ENCODE data around the gene TMPRSS4. TPM values are rescaled to one million over a fixed set of nuclear protein-coding genes. Genes with fewer than 3 reads are reported as not detected.
A peak's percentile ranks its signal among the peaks of the same experiment; 100 is the strongest.

The TMPRSS4 gene
- total RNA-seq, 6 experiments from 2014 or later, result 0.35 to 0.51 TPM; not detected in 4

DNA sequence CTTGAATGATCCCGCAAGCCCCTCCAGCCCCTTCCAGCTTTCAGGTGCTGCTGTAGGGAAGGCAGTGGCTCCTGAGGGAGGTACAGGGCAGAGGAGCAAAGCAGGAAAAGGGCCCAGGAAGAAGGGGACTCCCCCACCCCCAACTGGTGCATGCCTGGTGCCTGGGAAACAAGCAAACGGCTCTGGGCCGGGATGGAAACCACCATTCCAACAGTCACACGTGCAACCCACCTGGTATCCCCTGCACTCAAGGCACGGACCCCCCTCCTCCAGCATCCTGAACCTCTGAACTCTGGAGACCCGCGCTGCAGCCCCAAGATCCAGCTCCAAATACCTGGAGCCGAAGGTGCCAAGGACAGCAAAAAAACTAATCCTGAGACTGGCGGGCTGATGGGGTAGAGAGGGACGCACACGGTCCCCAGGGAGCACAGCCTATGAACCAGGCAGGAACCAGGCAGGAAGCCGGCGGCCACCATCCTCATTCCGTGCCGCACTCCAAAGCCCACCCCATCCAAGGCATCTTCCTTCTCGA, 75.2 kb downstream of the TMPRSS4 start:
- Histone ChIP-seq H3K4me3 (no peak overlapping the region), H3K27me3 (peaks cover 0 to 20% of the 10 kb centered on the region in 2 donors), H3K9me3 (no peaks in the 10 kb centered on the region), H3K4me1 (peaks cover 0 to 9% (median 0%) of the 10 kb centered on the region in 4 donors), H3K27ac (no peak overlapping the region), H3K36me3 (no peaks in the 10 kb centered on the region)
- intact Hi-C loops (cut with DNase I), result no loop called here
- 36% methylated on average over 10 of the region's 16 CpGs for WGBS (ENCODE audit: insufficient coverage, low coverage, low lambda C conversion rate, missing lambda C conversion rate)
- DNase-seq (no peak), ATAC-seq (no peak)
- TF ChIP-seq POLR2A (IDR thresholded peaks at IDR 0.05), result no peak
- TF ChIP-seq, protein P1, sequence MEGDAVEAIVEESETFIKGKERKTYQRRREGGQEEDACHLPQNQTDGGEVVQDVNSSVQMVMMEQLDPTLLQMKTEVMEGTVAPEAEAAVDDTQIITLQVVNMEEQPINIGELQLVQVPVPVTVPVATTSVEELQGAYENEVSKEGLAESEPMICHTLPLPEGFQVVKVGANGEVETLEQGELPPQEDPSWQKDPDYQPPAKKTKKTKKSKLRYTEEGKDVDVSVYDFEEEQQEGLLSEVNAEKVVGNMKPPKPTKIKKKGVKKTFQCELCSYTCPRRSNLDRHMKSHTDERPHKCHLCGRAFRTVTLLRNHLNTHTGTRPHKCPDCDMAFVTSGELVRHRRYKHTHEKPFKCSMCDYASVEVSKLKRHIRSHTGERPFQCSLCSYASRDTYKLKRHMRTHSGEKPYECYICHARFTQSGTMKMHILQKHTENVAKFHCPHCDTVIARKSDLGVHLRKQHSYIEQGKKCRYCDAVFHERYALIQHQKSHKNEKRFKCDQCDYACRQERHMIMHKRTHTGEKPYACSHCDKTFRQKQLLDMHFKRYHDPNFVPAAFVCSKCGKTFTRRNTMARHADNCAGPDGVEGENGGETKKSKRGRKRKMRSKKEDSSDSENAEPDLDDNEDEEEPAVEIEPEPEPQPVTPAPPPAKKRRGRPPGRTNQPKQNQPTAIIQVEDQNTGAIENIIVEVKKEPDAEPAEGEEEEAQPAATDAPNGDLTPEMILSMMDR (IDR thresholded peaks at IDR 0.05), result no peak

DNA sequence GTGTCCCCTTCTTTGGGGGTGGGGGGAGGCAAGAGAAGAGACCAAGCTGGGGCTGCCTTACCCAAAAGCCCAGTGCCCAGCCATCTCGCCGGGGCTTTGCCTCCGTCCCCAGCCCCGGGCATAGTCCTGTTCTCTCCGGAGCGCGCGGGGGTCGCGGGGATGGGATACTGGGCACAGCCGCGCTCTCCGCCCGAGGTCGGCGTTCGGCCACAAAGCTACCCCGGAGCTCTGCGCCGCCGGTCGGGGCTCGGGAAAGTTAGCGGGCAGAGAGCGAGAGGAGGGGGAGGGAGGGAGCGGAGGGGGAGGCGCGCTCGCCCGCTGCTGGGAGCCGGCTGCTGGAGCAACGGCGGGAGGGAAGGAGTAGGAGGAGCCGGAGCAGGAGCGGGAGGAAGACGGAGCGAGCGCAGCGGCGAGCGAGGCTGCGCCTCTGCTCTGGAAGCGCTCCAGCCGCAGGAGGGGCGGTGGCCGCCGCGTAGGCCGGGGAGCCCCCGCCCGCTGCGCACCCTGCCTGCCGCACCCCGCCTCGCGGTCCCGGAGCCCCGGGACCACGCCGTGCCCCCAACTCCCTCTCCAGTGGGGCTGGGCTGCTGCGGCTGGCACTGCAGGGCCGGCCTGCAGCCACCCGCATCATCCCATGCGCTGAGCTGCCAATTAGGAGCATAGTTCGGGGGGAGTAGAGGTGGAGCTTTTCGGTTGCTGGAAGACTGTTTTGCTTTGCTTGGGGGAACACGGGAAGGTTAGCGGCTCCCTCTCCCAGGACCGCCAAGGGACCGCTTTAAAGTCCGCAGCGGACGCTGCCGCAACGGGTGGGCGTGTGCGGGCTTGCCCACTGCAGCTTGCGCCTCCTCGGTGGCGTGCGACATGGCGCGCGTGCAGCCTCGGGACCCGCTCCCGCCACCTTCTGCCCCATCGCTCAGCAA, 75.9 kb downstream of the TMPRSS4 start, which contains the start of gene SCN4B:
Gene SCN4B (minus strand): TSS at position 272 of the 920 bp plus-strand sequence. CDS start 150 bp downstream, at position 122.
- Histone ChIP-seq H3K27me3 (peaks cover 0 to 20% of the 10 kb centered on the region in 2 donors), H3K27ac (no peak within 1 kb of the TSS), H3K36me3 (no peaks in the 10 kb centered on the region), H3K4me3 (peak within 1 kb of the TSS; percentile 23 to 40 (median 27)), H3K4me1 (peaks cover 0 to 9% (median 0%) of the 10 kb centered on the region in 4 donors), H3K9me3 (no peaks in the 10 kb centered on the region)
- intact Hi-C loops (cut with DNase I), result no loop called here
- WGBS (ENCODE audit: insufficient coverage, low coverage, low lambda C conversion rate, missing lambda C conversion rate), result 2% methylated on average over 22 of the region's 88 CpGs
- peak in 1 of 3 donors; percentile 49 for DNase-seq
- peak; percentile 58 to 77 (median 70) for ATAC-seq
- no peak for TF ChIP-seq POLR2A (IDR thresholded peaks at IDR 0.05)
- TF ChIP-seq, protein P1 (IDR thresholded peaks at IDR 0.05), result no peak

DNA sequence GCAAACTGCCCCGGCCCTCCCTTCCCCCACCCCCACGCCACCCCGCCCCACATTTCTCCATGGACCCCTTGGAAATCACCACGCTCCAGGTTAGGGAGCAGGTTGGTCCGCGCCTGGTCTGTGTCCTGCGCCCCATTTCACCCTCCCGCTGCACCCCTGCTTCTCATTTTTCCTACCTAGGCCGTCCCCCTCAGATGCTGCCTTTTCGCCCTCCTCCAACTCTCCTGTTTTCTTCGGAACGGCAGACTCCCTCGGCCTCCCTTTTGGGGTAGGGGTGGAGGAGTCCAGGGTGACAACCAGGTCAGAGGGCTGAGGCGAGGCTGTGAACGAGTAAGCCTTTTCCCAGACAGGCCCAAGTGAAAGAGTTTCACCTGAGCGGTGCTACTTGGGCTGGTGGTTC, 76.6 kb downstream of the TMPRSS4 start:
- H3K4me3 ChIP-seq, result no peak overlapping the region
- peaks cover 0 to 9% (median 0%) of the 10 kb centered on the region in 4 donors for H3K4me1 ChIP-seq
- no peak for ATAC-seq
- H3K36me3 ChIP-seq, result no peaks in the 10 kb centered on the region
- TF ChIP-seq POLR2A (IDR thresholded peaks at IDR 0.05), result no peak
- TF ChIP-seq, protein P1 (IDR thresholded peaks at IDR 0.05), result no peak
- H3K27me3 ChIP-seq, result peaks cover 0 to 20% of the 10 kb centered on the region in 2 donors
- no peak for DNase-seq
- no peaks in the 10 kb centered on the region for H3K9me3 ChIP-seq
- WGBS (ENCODE audit: insufficient coverage, low coverage, low lambda C conversion rate, missing lambda C conversion rate), result 18% methylated on average over 11 of the region's 16 CpGs
- intact Hi-C loops (cut with DNase I), result no loop called here
- H3K27ac ChIP-seq, result no peak overlapping the region

DNA sequence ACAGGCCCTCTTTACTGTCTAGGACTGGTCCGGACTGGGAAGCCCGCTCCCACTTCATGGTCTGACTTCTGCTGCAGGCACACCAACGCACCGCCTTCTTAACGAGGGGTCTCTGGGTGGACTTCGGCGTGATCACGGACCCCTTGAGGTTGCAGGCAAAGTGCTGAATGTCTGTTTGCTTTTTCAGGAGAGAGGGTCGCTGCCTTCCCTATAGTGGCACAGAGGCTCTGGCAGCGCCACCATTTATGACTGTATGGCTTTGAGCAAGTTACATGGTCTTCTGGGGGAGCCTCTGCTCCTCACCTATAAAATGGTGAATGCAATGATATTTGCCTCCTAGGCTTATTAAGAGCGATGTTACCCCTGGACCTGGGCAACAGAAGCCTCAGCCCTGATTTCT, 77.1 kb downstream of the TMPRSS4 start:
- no peaks in the 10 kb centered on the region for H3K36me3 ChIP-seq
- H3K9me3 ChIP-seq, result no peaks in the 10 kb centered on the region
- WGBS (ENCODE audit: insufficient coverage, low coverage, low lambda C conversion rate, missing lambda C conversion rate), result 37% methylated on average over 2 of the region's 11 CpGs
- intact Hi-C loops (cut with DNase I), result no loop called here
- H3K27ac ChIP-seq, result no peak overlapping the region
- H3K4me1 ChIP-seq, result peaks cover 0 to 9% (median 0%) of the 10 kb centered on the region in 4 donors
- ATAC-seq (no peak), DNase-seq (no peak)
- no peak for TF ChIP-seq POLR2A (IDR thresholded peaks at IDR 0.05)
- peaks cover 0 to 20% of the 10 kb centered on the region in 2 donors for H3K27me3 ChIP-seq
- H3K4me3 ChIP-seq, result no peak overlapping the region

DNA sequence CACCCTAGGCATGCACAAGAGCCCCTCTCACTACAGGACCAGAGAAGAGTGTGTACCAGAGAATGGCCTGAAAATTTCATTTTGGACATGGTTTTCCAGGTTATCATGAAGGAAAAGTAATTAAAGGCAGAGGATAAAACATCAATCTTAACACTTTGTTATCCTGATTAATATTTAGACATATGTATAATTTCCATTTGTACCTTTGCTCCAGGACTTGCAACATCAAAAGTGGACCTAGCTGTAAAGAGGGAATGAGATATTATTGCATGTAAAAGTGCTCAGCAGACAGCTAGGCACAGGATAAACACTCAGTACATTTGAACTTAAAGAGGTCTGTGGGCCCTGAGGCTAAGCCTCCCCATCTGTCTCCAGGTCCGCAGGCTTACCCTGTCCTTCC, 77.8 kb downstream of the TMPRSS4 start:
- 75% methylated on average over 1 of the region's 1 CpG for WGBS (ENCODE audit: insufficient coverage, low coverage, low lambda C conversion rate, missing lambda C conversion rate)
- no peaks in the 10 kb centered on the region for H3K36me3 ChIP-seq
- ATAC-seq (no peak), DNase-seq (no peak)
- no peak overlapping the region for H3K4me3 ChIP-seq
- no peak overlapping the region for H3K27ac ChIP-seq
- peaks cover 0 to 20% of the 10 kb centered on the region in 2 donors for H3K27me3 ChIP-seq
- TF ChIP-seq, protein P1 (IDR thresholded peaks at IDR 0.05), result no peak
- no peak for TF ChIP-seq POLR2A (IDR thresholded peaks at IDR 0.05)
- intact Hi-C loops (cut with DNase I), result no loop called here
- H3K4me1 ChIP-seq, result peaks cover 0 to 9% (median 0%) of the 10 kb centered on the region in 4 donors
- no peaks in the 10 kb centered on the region for H3K9me3 ChIP-seq

Measured in right lobe of liver (tissue), 6 donors.